Measurements from ENCODE around the gene HHLA2. TPM values are rescaled to one million over a fixed set of nuclear protein-coding genes. Genes with fewer than 3 reads are reported as not detected.

The HHLA2 gene
- total and polyA plus RNA-seq, 2 experiments from 2014 or later: not detected

- Histone ChIP-seq H3K36me3 (ENCODE audit: insufficient read depth) (no peaks in the 10 kb centered on the region), H4K20me1 (replicated peaks; ENCODE audit: insufficient read depth) (no peaks in the 10 kb centered on the region), H3F3A (replicated peaks; ENCODE audit: low read depth) (no peaks in the 10 kb centered on the region), H3K4me1 (ENCODE audit: insufficient read depth) (no peaks in the 10 kb centered on the region), H3K27ac (ENCODE audit: low read depth) (no peak overlapping the region), H2AFZ (no peak overlapping the region; the same call in 1 of the 2 replicates), H3K9me2 (ENCODE audit: insufficient read depth) (0 out of 2 replicates have a peak, but pooled peaks cover 2% of the 10 kb centered on the region), H3K27me3 (ENCODE audit: insufficient read depth) (no peaks in the 10 kb centered on the region), H3K4me2 (no peak overlapping the region), H3K4me3 (no peak overlapping the region), H3K79me2 (replicated peaks; ENCODE audit: insufficient read depth) (no peaks in the 10 kb centered on the region)
- Mint-ChIP-seq H3K36me3 (ENCODE audit: low read depth) (no peaks in the 10 kb centered on the region), H3K4me1 (no peaks in the 10 kb centered on the region), H3K9me3 (peaks cover 8% of the 10 kb centered on the region; the same call in 2 of the 3 replicates), H3K4me3 (no peak overlapping the region), H3K27me3 (ENCODE audit: insufficient read depth, low read depth, poor library complexity) (no peaks in the 10 kb centered on the region), H3K27ac (no peak overlapping the region)
- TF ChIP-seq, protein P1, sequence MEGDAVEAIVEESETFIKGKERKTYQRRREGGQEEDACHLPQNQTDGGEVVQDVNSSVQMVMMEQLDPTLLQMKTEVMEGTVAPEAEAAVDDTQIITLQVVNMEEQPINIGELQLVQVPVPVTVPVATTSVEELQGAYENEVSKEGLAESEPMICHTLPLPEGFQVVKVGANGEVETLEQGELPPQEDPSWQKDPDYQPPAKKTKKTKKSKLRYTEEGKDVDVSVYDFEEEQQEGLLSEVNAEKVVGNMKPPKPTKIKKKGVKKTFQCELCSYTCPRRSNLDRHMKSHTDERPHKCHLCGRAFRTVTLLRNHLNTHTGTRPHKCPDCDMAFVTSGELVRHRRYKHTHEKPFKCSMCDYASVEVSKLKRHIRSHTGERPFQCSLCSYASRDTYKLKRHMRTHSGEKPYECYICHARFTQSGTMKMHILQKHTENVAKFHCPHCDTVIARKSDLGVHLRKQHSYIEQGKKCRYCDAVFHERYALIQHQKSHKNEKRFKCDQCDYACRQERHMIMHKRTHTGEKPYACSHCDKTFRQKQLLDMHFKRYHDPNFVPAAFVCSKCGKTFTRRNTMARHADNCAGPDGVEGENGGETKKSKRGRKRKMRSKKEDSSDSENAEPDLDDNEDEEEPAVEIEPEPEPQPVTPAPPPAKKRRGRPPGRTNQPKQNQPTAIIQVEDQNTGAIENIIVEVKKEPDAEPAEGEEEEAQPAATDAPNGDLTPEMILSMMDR (conservative IDR thresholded peaks at IDR 0.05; ENCODE audit: low read depth in 2 of 2): no peak
- TF ChIP-seq EZH2 (IDR thresholded peaks at IDR 0.05; ENCODE audit: low read depth, unreplicated experiment): no peak
- TF ChIP-seq, protein P2, sequence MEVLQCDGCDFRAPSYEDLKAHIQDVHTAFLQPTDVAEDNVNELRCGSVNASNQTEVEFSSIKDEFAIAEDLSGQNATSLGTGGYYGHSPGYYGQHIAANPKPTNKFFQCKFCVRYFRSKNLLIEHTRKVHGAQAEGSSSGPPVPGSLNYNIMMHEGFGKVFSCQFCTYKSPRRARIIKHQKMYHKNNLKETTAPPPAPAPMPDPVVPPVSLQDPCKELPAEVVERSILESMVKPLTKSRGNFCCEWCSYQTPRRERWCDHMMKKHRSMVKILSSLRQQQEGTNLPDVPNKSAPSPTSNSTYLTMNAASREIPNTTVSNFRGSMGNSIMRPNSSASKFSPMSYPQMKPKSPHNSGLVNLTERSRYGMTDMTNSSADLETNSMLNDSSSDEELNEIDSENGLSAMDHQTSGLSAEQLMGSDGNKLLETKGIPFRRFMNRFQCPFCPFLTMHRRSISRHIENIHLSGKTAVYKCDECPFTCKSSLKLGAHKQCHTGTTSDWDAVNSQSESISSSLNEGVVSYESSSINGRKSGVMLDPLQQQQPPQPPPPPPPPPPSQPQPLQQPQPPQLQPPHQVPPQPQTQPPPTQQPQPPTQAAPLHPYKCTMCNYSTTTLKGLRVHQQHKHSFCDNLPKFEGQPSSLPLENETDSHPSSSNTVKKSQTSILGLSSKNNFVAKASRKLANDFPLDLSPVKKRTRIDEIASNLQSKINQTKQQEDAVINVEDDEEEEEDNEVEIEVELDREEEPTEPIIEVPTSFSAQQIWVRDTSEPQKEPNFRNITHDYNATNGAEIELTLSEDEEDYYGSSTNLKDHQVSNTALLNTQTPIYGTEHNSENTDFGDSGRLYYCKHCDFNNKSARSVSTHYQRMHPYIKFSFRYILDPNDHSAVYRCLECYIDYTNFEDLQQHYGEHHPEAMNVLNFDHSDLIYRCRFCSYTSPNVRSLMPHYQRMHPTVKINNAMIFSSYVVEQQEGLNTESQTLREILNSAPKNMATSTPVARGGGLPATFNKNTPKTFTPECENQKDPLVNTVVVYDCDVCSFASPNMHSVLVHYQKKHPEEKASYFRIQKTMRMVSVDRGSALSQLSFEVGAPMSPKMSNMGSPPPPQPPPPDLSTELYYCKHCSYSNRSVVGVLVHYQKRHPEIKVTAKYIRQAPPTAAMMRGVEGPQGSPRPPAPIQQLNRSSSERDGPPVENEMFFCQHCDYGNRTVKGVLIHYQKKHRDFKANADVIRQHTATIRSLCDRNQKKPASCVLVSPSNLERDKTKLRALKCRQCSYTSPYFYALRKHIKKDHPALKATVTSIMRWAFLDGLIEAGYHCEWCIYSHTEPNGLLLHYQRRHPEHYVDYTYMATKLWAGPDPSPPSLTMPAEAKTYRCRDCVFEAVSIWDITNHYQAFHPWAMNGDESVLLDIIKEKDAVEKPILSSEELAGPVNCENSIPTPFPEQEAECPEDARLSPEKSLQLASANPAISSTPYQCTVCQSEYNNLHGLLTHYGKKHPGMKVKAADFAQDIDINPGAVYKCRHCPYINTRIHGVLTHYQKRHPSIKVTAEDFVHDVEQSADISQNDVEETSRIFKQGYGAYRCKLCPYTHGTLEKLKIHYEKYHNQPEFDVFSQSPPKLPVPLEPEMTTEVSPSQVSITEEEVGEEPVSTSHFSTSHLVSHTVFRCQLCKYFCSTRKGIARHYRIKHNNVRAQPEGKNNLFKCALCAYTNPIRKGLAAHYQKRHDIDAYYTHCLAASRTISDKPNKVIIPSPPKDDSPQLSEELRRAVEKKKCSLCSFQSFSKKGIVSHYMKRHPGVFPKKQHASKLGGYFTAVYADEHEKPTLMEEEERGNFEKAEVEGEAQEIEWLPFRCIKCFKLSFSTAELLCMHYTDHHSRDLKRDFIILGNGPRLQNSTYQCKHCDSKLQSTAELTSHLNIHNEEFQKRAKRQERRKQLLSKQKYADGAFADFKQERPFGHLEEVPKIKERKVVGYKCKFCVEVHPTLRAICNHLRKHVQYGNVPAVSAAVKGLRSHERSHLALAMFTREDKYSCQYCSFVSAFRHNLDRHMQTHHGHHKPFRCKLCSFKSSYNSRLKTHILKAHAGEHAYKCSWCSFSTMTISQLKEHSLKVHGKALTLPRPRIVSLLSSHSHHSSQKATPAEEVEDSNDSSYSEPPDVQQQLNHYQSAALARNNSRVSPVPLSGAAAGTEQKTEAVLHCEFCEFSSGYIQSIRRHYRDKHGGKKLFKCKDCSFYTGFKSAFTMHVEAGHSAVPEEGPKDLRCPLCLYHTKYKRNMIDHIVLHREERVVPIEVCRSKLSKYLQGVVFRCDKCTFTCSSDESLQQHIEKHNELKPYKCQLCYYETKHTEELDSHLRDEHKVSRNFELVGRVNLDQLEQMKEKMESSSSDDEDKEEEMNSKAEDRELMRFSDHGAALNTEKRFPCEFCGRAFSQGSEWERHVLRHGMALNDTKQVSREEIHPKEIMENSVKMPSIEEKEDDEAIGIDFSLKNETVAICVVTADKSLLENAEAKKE (CRISPR knock-in tag; IDR thresholded peaks at IDR 0.05): no peak
- TF ChIP-seq NANOG (IDR thresholded peaks at IDR 0.05; ENCODE audit: borderline replicate concordance): no peak
- TF ChIP-seq ZNF114 (CRISPR knock-in tag; IDR thresholded peaks at IDR 0.05): no peak
- TF ChIP-seq STAT1 (IDR thresholded peaks at IDR 0.05; ENCODE audit: unreplicated experiment): no peak
- no peak for DNase-seq (ENCODE audit: low spot score)
- ATAC-seq: no peak
These were observed 55.8 kb downstream of the HHLA2 start for GRCh38 chr3:108352176-108352575.

Data from GM23338 (cell line).